DMS 273 (cell line): ENCODE measurements around the gene PCSK6.

ENCODE experiments used
- DNase-seq: peaks from one replicate; lab custom pipeline; 2025; ENCODE audit not compliant: unreplicated experiment; lab: John Stamatoyannopoulos, UW

PCSK6 gene

DNA sequence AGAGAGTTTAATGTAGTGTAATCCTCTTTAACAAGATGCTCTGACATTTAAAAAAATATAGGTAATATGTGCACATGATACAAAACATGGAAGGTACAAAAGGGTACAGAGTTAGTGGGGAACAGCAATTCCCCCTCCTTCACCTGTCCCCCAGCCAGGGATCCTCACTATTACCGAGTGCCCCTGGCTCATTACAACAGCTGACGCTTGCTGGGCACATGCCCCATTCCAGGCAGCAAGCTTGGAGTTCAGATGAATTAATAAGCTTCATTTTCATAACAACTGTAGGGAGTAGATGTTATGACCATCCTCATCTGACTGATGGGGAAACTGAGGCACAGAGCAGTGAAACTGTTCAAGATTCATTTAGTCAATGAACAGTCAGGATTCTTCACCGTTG lies 41.2 kb downstream of the PCSK6 start:
- DNase-seq, result no peak

DNA sequence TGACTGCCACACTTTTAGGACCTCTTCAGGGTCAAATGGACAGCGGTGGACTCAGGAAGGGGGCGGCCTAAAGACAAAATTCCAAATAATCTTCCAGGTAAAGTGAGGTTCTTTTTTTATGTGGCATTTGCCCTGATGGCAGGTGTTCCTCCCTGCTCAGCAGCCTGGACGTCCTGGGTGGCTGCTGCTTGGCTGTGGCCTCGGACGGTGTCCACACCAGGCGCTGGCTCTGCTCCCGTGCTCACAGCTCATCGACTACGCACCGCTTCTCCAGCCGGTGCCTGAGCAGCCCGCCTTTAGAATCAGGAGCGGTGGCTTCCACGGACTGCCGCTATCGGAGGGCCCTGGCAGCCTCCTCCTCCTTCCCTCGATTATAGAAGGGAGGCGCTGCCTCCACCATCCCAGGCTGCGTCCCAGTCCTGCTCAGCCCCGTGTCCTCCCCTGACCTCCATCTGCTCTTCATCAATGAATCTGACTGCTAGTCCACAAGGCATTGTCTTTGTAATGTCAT lies 41.9 kb downstream of the PCSK6 start:
- DNase-seq, result no peak

DNA sequence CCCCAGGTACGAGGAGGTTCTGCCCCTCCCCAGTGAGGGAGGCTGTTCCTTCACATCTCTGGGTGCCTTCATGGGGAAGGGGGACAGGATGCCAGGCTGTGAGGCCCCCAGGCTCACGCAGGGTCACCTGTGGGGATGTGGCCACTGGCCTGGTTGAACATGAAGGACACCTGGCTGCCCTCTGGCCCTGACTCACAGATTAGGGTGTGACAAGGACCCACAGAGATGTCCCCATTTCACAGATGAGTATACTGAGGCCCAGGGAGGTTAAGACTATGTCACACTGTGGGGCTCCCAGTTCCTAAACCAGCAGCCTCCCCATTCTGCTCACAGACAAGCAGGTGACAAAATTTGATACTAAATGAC lies 42.4 kb downstream of the PCSK6 start:
- no peak for DNase-seq

DNA sequence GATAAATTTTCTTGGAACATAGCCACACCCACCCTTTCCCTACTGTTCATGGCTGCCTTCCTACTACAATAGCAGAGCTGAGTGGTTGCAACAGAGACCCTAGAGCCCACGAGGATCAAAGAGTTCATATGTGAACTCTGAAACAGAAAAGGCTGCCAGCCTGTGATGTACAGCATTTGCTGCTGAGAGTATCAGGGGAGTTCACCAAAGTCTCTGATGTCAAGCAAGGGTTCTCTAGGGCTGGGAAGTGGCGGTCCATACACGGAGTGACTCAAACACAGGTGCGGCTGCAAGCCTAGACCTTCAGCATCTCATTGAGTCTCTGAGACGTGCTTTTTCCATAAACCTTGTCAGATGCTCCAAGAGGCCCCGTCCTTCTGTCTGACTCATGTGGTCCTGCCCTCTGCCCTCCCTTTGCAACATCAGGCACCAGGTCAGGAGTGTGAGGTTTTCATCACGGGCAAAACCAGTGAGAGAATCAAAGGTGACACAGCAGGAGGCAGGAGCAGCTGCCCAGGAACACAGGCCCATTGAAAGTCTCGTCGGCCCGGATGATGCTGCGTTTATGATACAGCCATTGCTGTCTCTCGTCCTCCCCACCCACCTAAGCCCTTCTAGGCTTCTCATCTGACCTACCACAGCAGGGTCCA lies 42.9 kb downstream of the PCSK6 start:
- DNase-seq, result no peak

DNA sequence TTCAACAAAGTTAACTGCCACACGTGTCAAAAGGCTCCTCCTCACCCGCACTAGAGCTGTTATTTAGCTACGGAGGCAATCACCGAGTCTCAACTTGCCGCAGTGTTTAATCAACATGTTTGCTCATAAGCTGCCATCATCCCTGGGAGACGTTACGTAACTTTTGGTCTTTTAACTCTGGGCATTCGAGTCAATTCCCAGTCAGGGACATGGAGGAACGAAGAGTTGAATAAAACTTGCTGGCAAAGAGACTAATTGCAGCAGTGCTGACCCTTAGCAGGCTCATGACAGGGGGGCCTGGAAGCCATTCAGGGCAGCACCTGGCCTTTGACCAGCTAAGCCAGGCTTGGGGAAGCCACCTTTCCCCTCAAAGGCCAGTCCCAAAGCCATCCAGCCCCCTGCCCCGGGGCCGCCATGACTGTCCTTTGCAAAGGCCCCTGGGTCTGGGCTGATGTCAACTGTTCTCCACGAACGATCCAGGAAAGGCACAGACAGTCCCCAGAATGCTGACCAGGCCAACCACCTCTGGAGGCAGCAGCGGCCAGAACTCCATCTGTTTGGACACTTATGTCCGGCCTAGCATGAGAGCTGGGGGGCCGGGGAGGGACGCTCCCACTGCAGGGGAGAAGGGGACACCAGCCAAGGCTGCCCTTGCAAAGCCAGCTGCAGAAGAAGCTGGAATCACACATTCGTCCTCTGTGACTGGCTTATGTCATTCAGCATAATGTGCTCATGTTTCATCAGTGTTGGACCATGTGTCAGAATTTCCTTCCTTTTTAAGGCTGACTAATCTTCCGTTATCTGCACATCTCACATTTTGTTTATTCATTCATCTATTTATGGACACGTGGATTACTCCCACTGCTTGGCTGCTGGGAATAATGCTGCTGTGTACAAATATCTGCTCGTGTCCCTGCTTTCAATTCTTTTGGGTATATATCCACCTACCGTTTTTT lies 43.7 kb downstream of the PCSK6 start:
- DNase-seq, result no peak

DNA sequence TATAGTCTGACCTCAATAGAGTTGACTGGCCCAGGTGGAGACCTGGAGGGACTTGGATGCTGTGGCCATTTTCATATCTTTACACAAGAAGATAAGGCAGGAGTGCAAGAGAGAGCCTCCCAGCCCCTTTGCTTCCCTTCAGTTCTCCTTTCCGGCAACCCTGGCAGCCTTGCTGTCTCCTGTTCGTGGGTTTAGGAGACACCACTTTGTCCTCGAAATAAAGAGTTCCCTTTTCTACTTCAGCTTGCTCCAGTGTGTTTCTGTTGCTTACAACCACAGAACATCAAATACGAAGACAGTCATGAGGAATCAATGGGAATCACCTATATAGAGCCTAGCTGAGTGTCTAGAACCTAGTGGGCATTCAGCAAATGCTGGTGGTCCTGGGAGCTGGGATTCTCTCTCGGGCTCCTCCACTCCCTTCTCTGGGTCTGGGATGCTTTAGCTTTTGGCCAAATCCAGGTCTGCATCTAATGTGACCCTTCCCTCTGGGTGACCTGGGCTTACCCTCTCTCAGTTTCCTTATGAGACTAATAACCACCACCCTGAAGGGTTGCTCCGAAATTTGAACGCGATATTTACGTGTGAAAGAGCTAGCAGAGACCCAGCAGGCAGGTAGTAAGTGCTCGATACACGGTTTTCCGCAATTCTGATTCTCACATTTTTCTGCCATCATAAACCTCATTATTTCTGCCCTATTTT lies 44.5 kb downstream of the PCSK6 start:
- DNase-seq, result no peak

DNA sequence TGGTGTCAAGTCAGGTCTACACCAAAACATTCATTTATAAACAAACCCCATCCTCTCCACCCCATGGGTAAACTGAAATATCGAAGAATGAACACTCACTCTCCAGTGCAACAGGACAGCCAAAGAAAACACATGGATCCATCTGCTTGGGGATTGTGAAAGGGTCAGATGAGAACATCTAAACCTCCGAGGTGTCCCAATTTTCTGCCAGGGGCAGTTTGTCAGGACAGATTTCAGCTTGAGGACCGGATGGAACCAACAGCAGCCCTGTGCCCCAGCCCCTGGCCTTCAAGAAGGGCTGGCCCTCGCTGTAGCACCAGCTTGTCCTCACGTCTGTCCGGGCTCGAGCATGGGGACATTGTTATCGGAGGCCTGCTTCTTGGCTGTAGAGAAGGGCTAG lies 45.5 kb downstream of the PCSK6 start:
- DNase-seq, result no peak

DNA sequence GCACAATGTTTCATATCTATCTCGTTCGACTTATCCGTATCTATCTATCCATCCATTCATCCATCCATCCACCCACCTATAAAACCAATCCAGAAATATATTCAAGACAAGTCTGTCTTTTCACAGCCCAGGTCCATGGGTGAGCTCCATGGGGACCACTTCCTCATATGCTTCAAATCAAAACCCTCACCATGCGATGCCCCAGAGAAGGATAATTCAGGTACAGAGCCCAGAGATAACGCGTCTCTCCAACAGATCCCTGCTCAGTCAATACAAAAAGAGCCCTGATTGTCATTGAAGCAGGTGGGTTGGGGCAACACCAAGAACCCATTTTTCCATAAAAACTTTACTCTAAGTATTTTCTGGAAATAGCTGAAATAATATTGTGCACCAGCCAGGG lies 47.2 kb downstream of the PCSK6 start:
- DNase-seq, result no peak

DNA sequence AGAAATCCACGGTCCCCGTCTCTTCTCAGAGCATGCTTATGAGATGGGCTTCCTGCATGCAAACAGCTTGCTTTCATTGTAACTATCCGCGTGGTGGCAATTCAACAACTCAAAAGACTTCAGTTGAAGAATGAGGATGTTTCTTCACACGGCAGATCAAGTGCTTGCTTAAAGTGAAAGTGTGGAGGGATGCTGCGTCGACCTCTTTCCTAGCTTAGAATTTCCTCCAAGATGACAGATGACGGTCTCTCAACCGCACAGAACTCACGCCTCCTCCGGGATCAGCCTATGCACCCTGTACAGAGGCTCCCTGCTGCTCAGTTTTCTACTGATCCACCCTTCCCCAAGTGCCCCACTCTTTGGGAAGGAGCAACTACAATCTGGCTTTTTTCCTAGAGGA lies 47.8 kb downstream of the PCSK6 start:
- no peak for DNase-seq

DNA sequence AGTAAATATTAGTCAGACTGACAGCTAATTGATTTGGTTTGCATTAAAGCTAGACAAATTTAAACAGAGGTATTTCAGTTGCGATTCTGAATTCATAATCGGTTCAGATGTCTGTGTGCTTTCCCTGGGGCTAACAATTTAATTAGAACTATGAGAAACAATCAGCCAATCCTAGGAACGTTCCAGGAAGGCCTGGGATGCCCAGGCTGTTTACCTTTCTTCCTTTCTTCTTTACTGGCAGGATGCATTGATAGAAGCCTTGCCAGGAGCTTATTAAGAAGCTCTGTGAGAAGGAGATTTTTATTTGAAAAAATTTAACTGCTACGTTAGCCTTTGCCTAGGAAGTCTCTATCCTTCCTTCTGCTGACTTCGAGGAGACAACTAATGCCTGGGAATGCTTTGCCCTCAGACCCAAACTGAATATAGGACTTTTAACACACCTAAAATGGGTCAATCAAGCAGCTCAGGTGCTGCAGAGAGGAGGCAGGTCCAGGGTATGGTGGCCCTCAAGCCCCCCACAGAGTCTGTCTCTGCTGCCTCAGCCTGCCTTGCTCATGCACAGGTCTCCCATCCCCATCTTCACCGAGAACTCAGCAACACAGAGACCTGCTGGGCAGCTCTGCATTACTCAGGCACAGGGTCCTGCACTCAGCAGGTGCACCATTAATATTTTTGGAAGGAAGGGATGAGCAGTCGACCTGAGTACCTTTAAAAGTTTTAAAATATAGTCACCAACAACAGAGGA lies 48.5 kb downstream of the PCSK6 start:
- DNase-seq, result no peak

DNA sequence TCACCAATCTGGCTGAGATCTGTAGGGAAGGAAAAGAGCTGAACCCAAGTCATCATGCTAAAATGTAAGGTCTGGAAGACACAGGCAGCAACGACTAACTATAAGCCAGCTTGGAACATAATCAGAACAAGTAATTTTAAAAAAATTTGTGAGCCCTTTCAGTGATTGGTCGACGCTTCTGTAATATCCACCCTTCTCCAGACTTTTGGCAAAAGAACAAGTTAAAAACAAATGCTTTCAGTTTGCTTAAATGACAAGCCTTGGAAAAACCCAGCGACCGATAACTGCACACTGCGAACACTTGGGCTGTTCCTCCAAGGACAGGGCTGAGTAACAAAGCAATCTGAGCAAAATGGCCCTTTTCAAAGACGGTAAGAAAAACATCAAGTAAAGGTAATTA lies 49.6 kb downstream of the PCSK6 start:
- no peak for DNase-seq

DNA sequence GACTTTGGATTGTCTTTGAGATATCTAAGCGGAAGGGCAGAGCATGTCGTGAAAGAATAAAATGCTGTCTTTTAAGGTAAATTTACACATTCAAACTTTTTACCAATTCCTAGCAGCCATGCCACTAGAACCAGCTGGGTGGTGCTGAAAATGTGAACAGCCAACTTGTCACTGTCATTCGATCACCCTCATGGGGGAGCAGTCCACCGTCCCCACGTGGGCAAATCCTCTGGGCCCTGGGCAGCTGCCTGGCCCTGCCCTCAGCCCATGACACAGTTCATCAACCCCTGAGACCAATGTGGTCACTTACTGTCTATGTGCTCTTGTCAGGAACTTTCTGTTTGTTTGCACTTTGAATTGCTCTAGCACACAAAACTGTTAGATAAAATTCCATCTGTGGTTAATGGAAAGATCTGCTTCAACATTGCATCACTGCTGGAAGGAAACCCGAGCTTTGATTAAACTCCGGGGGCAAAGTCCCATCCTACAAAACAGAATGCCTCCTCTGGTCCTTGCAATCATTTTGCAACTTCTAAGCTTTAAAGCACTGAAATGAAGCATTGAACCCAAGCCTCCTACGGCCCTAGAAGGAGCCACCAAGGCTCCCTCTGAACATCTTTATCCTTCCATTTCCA lies 50.1 kb downstream of the PCSK6 start:
- no peak for DNase-seq

DNA sequence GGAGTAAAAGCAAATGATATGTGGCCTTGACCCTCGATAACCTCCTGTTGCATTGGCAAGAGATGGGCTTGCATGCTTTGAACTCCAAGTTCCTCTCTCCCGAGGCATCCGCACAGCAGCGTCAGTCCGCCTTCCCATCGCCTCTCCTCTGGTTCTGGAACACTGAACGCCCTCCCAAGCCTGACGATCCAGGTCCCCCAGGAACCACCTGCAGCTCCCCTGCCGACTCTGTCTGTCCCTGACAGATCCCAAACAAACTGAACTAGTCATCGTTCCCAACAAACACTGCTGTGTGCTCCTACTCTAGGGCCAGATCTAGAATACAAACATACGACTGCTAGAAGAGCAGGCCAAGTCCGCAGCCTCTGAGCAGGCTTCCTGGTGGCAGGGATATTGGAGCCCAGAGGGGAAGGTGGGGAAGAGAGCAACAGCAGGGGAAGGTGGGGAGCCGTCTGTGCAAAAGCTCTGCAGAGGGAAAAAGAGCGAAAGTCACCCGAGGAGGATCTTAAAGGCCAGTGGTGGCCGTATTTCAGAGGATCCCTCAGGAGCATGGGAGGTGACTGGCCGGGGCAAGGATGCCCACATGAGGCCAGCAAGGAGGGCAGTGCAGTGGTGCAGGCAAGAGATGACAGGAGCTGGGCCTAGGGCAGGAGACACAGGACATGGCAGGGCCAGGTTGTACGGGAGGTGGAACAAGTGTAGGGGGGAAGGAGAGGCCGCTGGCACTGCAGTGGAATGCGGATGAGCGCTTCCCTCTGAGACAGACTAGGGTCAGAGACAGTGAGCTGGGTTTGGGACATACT lies 50.8 kb downstream of the PCSK6 start:
- DNase-seq, result no peak

DNA sequence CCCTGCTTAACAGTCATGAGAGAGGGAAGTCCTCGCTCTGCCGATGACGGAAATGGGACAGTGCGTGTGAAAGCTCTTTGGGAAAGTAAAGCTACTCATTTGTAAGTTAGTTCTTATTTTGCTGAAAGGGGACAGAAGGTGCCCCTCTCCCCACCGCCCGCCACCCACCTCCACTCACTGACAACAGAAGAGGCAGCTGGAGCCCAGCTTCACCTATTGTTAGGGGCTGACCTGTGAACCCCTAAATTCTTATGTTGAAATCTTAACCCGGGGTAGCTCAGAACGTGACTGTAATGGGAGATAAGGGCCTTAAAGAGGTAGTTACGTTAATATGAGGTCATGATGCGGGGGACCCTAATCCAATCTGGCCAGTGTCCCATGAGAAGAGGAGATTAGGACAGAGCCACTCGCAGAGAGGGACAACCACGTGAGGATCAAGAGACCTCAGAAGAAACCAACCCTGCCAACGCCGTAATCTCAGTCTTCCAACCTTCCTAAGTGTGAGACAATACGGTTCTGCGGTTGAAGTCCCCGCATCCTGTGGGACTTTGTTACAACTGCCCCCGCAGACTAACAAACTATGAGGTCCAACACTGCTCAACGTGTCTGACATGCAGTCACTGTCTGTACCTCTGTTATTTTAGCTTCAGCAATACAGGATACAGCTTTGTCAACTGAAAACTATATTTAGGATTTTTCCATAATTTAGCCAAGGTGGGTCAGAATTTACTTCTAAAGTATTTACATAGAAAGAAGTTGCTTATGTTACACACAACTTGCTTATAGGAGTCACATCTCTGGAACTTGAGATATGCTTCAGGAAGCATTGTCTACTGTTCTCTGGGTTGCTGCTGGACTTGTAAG lies 51.7 kb downstream of the PCSK6 start:
- DNase-seq, result no peak

DNA sequence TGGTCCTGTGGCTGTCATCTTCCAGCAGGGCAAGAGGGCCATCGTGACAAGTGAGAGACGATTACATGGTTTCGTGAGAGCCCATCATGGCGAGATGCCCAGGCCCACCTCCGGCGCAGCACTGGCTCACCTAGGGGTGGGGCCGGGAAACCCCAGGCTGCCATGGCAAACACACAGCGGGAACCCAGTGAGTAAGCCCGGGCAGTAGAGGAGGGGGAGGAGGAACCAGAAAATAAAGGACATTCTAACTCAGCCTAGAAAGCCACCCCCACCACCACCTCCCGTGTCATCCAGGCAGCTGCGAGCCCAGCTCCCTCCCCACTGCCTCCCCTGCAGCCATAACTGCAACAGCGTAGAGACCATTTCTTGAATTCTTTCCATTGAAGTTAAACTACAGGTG lies 52.3 kb downstream of the PCSK6 start:
- DNase-seq, result no peak

DNA sequence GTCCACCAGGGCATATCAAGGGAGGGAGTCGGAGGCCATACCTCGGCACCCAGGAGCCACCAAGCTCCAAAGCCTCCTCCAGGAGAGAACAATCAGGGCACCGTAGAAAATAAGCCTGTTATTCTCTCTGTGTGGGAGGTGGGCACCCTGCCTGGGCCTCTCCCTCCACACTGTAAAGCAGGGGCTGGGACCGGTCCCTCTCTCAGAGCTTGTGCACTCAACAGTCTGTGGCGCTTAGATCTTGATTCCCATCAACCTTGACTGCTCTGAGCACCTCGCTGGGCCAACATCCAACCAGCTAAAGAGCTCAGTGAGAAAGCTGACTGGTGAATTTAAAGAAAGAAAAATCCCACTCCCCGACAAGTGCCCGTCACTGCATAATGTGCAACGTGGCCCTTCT lies 53.0 kb downstream of the PCSK6 start:
- no peak for DNase-seq

DNA sequence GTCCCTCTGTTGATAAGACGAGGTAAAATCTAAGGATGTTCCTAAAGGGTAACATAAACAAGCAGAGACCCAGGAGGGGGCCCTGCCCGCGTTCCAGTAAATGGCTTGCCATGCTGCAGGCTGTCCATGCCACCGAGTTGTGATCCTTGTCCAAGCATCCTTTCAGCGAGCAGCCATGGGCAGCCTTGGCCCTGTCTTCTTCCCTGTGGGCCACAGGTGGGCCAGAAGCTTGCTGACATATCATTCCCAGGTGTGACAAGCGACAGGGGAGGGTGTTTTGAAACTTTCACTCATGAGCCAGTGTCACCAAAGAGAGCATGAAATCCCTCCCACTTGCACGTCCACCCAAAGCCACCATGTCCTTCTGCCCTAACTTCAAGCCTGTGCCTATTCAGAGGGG lies 53.7 kb downstream of the PCSK6 start:
- no peak for DNase-seq

DNA sequence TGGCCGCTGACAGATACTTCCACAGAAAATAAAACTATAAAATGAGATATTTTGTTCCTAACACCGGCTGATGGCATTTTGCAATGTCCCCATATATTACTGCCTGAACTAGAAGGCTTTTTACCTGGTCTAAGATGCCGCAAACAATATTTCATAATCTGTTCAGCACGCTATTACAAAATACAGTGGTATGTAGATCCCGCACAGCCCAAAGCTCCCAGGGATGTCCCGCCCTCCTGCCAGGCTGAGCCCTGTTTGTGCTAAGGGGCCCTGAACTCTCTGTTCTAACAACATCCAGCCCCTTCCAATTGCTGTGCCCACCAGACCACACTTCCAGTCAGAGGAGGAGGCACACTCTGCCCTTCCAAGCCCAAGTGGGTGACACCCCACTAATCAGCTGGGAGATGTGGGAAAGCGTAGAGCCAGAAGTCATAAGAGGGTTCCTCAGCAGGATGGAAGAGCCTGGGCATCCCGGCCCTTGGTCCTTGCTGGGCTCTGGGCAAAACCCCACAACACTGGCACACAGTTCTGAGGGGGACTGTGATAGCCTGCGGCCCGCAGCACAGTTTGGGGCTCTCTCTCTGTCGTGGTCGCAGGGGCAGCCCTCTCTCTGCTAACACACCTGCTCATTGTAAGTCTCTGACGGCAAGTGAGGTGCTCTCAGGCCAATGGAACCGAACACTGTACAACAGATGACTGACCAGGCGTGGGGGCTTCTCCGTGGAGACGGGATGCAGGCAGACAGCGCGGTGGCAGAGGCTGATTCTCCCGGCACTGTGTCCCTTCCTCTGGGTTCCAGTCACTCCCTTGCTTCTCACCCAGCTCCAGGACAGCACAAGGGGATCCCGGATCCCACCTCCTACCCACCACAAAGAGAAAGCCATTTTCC lies 55.2 kb downstream of the PCSK6 start:
- no peak for DNase-seq
